Hepatocyte (in vitro differentiated cells): ENCODE data around the gene NDUFS5.

ENCODE experiments used
- CTCF ChIP-seq: fragments of 200-600 bp; sonication (generic); IDR thresholded peaks from 2 replicates; pipeline ENCODE4 v1.5.1; 2016; ENCODE audit warnings: antibody characterized with exemption, mild to moderate bottlenecking; ENCODE audit not compliant: poor library complexity
- EZH2 ChIP-seq: fragments of 200-600 bp; sonication (generic); IDR thresholded peaks from 2 replicates; pipeline ENCODE4 v1.6.1; 2016; ENCODE audit warnings: antibody characterized with exemption, mild to moderate bottlenecking, borderline replicate concordance
- EZH2phosphoT487 ChIP-seq: fragments of 200-600 bp; sonication (generic); IDR thresholded peaks from one replicate; pipeline ENCODE4 v1.6.1; 2018; ENCODE audit warnings: antibody characterized with exemption, mild to moderate bottlenecking, low read depth, moderate library complexity; ENCODE audit not compliant: unreplicated experiment, severe bottlenecking

GRCh38 chr1:39044762-39045161 is 18.6 kb downstream of the NDUFS5 start:
- TF ChIP-seq EZH2 (no peak), CTCF (no peak), EZH2phosphoT487 (no peak)
